DMS 273 treated with DMSO at 0.1 percent for 48 hours (cell line): ENCODE measurements around the gene POLRMT.
"Not testable (repeated sequence)": the region's sequence is repeated elsewhere in the genome, so short reads cannot be mapped to it uniquely, and the experiment has no call there.

Experiments
- DNase-seq: peaks from one replicate; lab custom pipeline; 2025; lab: John Stamatoyannopoulos, UW

POLRMT gene

GRCh38 chr19:626566-626965 is 6.8 kb downstream of the POLRMT start:
- not testable (repeated sequence) for DNase-seq

DNA sequence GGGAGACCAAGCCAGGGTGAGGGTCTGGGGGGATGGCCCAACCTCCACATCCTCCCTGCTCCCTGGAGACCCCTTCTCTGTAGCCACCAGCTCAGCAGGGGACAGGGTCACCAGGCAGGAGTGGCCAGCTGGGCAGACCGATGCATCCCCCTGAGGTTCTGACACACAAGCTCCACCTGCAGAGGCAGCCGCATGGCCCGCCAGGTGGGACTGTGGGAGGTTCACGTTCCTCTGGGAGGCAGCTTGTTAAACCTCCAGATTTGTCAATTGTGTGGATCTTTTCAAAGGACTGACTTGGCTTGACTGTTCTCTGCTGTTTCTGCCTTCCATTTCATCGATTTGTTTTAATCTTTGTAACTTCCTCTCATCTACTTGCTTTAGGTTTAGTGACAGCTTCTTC is 8.1 kb downstream of the POLRMT start:
- DNase-seq = no peak

- DNase-seq = no peak
Observed at GRCh38 chr19:624433-625109, 8.8 kb downstream of the POLRMT start.

GRCh38 chr19:623974-624373 is 9.4 kb downstream of the POLRMT start:
- DNase-seq = no peak

GRCh38 chr19:623175-623916 is 10.0 kb downstream of the POLRMT start:
- DNase-seq = no peak

DNA sequence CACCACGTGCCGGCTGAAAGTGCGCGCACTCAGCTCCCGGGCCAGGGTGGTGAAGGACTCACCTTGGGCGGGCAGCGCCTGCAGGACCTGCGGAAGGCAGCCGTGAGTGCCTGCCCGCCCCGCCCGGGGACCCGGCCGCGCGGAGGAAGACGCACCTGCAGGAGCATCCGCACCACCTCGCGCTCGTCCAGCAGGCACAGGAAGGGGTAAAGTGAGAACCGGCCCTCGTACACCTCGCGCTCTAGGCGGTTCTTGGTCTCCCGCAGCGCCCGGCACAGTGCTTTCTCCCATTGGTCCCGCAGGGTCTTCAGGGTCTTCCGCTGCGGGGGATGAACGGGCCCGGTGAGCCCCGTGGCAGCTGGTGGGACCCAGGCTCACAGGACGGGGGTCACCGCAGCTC is 10.7 kb downstream of the POLRMT start:
- no peak for DNase-seq

DNA sequence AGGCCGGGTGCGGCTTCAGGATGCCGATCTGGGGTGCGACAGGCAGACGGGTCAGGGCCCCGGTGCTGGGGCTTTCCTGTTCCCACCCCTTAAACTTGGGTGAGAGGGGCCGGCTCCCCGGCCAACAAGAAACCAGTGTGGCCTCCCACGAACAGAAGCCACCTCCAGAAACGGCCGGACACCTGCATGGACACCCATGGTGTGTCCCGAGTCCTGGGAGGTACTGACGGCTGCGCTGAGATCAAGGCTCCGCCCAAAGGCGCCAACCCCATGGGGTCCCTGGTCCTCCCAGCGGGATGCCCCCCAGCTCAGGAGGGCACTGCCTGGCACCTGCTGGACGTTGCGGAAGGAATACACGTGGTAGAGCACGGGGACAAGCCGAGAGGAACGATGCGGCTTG is 11.5 kb downstream of the POLRMT start:
- no peak for DNase-seq

DNA sequence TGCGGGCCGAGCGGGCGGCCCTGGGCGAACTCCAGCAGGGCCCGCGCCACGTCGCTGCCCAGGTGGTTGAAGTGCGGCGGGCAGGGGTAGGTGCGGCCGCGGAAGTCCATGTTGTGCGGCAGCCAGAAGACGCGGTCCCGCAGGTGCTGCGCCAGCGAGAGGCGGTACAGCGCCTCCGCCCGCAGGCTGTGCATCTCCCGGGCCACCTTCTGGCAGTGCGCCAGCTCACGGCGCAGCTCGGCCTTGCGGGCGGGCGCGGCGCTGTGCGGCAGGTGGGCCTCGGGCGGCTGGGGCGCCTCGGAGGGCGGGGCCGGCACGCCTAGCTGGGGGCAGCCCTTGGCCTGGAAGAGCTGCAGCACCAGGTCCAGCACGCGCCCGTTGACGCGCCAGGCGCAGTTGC is 12.1 kb downstream of the POLRMT start:
- DNase-seq = not testable (repeated sequence)

DNA sequence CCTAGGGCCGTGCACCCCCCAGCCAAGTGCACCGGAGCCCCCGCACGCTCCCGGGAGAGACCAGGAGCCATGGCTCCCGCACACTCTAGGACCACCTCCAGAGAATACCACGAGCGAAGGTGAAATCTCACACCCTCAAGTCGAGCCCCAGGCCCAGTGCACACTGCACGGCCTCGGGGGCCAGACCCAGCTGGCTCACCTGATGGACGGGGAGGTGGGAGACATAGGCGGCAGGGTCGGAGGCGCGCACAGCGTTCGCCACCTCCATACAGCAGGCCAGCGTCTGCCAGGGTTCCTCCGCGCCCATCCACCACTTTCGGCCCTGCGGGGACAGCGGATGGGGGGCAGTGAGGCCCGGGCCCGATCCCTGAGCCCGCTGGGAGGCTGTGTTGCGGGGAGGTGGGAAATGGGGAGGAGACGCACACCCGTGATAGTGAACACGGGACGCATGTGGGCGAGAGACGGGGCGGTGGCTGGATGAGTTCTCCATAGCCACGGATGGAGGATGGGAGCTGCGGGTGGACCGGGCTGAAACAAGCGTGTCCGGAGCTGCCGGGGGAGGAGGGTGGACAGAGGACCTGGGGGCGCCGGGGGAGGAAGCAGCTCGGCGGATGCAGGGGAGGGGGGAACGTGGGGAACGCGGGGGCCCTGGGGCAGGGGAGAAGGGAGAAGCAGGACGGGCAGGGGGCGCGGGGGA is 13.0 kb downstream of the POLRMT start:
- no peak for DNase-seq

GRCh38 chr19:619286-620002 is 13.9 kb downstream of the POLRMT start:
- DNase-seq = no peak

- no peak for DNase-seq
Observed at GRCh38 chr19:618674-619285, 14.6 kb downstream of the POLRMT start.

- DNase-seq = no peak
Observed at GRCh38 chr19:618247-618619, 15.1 kb downstream of the POLRMT start.

DNA sequence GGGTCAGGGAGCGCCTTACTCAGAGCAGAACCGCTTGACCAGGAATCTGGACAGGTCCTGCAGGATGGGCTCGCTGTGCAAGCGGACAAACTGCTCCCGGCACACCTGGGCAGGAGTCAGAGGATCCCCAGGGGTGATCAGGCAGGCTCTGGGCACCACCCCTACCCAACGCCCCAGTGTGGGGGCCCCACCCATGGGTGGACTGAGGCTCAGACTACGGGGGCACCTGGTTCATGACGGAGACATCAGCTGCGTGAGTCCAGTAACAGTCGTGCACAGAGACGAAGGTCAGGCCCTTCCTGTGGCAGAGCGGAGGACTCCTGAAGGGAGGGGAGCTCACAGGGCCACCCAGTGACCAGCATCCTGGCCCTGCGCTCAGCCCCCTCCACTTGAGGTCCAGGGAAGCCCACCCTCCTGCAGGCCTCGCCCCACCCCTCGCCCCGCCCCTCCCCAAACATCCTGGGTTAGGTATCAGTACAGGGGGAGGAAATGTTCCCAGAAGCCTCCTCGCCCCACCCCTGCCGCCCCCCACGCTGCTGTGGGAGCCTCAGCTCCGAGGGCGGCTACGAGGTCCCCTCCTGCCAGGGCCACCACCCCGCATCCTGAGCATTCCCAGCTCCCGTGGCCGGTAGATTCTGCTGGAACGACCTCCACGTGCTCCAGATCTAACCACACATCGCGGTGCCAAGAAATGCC is 15.6 kb downstream of the POLRMT start:
- no peak for DNase-seq

DNA sequence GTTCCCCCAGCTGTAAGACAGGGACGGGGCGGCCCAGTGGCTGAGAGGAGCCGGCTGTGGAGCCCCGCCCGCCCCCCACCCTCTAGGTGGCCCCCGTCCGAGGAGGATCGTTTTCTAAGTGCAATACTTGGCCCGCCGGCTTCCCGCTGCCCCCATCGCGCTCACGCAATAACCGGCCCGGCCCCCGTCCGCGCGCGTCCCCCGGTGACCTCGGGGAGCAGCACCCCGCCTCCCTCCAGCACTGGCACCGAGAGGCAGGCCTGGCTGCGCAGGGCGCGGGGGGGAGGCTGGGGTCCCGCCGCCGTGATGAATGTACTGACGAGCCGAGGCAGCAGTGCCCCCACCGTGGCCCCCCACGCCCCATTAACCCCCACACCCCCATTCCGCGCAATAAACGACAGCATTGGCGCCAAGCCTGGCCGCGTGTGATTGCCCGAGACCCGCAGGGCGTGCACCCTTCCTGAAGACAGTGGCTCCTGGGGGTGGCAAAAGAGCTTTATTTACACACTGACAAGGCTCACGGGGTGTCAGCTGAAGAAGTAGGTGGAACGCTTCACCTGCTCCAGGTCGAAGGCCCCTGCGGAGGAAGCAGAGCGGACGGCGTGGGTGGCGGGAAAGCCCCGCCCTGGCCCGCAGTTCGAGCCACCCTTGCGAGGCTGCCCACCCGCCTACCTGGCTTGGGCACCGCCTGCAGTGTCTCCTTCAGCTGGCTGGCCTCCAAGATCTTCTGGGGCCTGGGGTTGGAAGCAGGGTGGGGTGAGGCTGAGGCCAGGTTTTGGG is 16.4 kb downstream of the POLRMT start:
- DNase-seq = no peak

- no peak for DNase-seq
Observed at GRCh38 chr19:616062-616700, 17.2 kb downstream of the POLRMT start.

DNA sequence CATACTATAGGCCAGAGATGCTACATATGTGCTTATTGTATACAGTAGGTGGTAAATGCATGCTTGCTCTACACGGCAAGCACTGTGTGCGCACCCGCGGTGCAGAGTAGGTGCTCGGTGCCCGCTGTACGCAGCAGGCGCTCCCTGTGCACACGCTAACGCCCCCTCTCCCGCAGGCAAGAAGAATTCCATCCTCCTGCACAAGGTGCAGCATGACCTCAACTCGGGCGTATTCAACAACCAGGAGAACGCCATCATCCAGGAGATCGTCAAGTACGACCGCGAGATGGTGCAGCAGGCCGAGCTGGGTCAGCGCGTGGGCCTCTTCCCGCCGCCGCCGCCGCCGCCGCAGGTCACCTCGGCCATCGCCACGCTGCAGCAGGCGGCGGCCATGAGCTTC is 17.7 kb downstream of the POLRMT start:
- DNase-seq = no peak

DNA sequence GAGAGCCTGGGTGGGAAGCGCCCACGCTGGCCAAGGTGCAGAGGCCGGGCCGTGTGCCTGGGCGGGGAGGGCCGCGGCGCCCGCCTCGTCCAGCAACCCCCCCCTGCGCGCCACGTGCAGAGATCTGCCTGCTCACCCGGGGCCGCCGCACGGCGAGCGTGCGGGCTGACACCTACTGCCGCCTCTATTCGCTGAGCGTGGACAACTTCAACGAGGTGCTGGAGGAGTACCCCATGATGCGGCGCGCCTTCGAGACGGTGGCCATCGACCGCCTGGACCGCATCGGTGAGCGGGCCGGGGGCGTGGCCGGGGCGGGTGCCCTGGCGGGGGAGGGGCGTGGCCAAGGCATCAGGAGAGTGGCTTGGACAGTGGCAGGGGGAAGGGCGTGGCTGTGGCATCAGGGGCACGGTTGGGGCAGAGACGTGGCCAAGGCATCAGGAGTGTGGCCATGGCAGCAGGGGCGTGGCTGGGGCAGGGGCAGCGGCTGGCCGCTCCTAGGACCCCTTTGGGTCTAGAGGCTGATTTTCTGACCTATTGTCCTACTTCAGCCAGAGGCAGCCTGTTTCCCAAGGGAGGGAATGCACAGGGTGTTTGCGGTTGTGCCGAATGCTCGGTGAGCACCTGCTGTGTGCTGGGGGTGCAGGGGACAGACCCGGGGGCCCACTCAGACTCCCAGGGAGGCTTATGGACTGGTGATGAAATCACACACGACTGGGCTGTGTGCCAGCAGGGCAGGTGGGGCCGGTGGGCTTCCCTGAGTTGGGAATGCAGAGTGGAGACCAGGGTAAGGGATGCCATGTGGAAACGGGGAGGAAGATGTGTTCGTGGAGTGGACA is 19.4 kb downstream of the POLRMT start:
- no peak for DNase-seq

GRCh38 chr19:612941-613340 is 20.4 kb downstream of the POLRMT start:
- DNase-seq = no peak

GRCh38 chr19:611481-611868 is 21.9 kb downstream of the POLRMT start:
- no peak for DNase-seq
